ENCODE results near the gene PCDH12. TPM values are rescaled to one million over a fixed set of nuclear protein-coding genes. Genes with fewer than 3 reads are reported as not detected.

The PCDH12 gene
- total RNA-seq, 1 experiment from 2014 or later, result 0.75 TPM

DNA sequence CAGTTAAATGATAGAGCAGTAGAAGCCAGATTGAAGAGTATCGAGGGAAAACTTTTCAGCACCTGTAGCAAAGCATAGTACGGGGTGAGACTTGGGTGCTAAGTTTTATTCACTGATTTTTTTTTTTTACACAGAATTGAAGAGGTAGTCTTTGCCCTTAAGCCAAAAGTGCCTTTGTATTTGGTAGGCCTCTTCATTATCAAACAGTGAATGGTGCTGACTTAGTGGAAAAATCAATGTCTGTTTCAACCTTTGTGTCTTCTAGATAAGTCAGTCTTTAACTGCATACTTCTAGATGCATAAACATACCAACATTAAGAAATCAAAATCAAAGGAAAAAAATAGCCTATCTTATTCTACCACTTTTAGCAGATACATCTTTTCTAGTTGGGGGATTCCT lies 24.6 kb upstream of the PCDH12 start:
- Histone ChIP-seq H3K9me3 (ENCODE audit: low read depth, low read length, poor library complexity, severe bottlenecking) (no peaks in the 10 kb centered on the region), H3K27ac (ENCODE audit: low read depth, low read length, poor library complexity, severe bottlenecking) (no peak overlapping the region), H3K27me3 (replicated peaks; ENCODE audit: insufficient read depth, low read depth, low read length, poor library complexity) (no peaks in the 10 kb centered on the region), H3K36me3 (ENCODE audit: insufficient read depth, low read length, poor library complexity, severe bottlenecking) (peaks cover 85% of the 10 kb centered on the region), H3K4me1 (ENCODE audit: insufficient read depth, low read length, poor library complexity, severe bottlenecking) (no peaks in the 10 kb centered on the region), H3K4me3 (ENCODE audit: low read depth, low read length, poor library complexity, severe bottlenecking) (no peak overlapping the region)
- TF ChIP-seq, protein P1, sequence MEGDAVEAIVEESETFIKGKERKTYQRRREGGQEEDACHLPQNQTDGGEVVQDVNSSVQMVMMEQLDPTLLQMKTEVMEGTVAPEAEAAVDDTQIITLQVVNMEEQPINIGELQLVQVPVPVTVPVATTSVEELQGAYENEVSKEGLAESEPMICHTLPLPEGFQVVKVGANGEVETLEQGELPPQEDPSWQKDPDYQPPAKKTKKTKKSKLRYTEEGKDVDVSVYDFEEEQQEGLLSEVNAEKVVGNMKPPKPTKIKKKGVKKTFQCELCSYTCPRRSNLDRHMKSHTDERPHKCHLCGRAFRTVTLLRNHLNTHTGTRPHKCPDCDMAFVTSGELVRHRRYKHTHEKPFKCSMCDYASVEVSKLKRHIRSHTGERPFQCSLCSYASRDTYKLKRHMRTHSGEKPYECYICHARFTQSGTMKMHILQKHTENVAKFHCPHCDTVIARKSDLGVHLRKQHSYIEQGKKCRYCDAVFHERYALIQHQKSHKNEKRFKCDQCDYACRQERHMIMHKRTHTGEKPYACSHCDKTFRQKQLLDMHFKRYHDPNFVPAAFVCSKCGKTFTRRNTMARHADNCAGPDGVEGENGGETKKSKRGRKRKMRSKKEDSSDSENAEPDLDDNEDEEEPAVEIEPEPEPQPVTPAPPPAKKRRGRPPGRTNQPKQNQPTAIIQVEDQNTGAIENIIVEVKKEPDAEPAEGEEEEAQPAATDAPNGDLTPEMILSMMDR (conservative IDR thresholded peaks at IDR 0.05; ENCODE audit: low read depth, low read length), result no peak
- no peak for TF ChIP-seq EZH2 (IDR thresholded peaks at IDR 0.05; ENCODE audit: borderline replicate concordance, low read depth, low read length, poor library complexity, severe bottlenecking)
- ChIA-PET POLR2A (ENCODE audit: low non-redundant PET) (no interaction called here), CTCF (no interaction called here)
- no peak for DNase-seq (ENCODE audit: low spot score)
- intact Hi-C loops (cut with micrococcal nuclease; ENCODE audit: unreplicated experiment), result no loop called here
- BruUV-seq (replicated peaks), result no TSS peak

DNA sequence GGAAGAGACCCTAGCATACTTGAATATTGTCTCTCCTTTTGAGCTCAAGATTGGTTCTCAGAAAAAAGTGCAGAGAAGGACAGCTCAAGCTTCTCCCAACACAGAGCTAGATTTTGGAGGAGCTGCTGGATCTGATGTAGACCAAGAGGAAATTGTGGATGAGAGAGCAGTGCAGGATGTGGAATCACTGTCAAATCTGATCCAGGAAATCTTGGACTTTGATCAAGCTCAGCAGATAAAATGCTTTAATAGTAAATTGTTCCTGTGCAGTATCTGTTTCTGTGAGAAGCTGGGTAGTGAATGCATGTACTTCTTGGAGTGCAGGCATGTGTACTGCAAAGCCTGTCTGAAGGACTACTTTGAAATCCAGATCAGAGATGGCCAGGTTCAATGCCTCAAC lies 20.4 kb upstream of the PCDH12 start:
- ChIA-PET CTCF (no interaction called here), POLR2A (ENCODE audit: low non-redundant PET) (no interaction called here)
- H3K27ac ChIP-seq (ENCODE audit: low read depth, low read length, poor library complexity, severe bottlenecking), result no peak overlapping the region
- H3K4me1 ChIP-seq (ENCODE audit: insufficient read depth, low read length, poor library complexity, severe bottlenecking), result no peaks in the 10 kb centered on the region
- H3K36me3 ChIP-seq (ENCODE audit: insufficient read depth, low read length, poor library complexity, severe bottlenecking), result peaks cover 75% of the 10 kb centered on the region
- H3K27me3 ChIP-seq (replicated peaks; ENCODE audit: insufficient read depth, low read depth, low read length, poor library complexity), result no peaks in the 10 kb centered on the region
- intact Hi-C loops (cut with micrococcal nuclease; ENCODE audit: unreplicated experiment), result no loop called here
- BruUV-seq (replicated peaks), result no TSS peak
- H3K4me3 ChIP-seq (ENCODE audit: low read depth, low read length, poor library complexity, severe bottlenecking), result no peak overlapping the region
- no peak for DNase-seq (ENCODE audit: low spot score)
- no peaks in the 10 kb centered on the region for H3K9me3 ChIP-seq (ENCODE audit: low read depth, low read length, poor library complexity, severe bottlenecking)
- TF ChIP-seq, protein P1 (conservative IDR thresholded peaks at IDR 0.05; ENCODE audit: low read depth, low read length), result no peak
- no peak for TF ChIP-seq EZH2 (IDR thresholded peaks at IDR 0.05; ENCODE audit: borderline replicate concordance, low read depth, low read length, poor library complexity, severe bottlenecking)

DNA sequence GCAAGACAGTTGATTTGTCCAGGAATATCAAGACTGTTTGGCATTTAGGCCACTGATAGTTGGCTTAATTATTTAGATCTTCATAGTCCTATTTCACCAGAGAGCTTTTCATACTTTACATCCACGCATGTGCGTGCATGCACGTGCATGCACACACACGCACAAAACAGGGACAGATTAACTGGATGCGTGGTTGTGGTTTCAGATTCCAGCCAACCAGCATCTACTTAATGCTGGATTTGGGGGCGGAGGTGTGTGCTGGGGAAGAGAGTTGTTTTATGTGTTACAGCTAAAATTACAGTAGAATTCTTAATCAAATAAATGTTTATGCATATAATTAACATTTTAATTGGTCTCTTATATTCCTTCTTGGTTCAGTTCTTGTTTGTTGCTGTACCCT lies 18.2 kb upstream of the PCDH12 start:
- H3K27ac ChIP-seq (ENCODE audit: low read depth, low read length, poor library complexity, severe bottlenecking), result no peak overlapping the region
- no peak overlapping the region for H3K4me3 ChIP-seq (ENCODE audit: low read depth, low read length, poor library complexity, severe bottlenecking)
- H3K27me3 ChIP-seq (replicated peaks; ENCODE audit: insufficient read depth, low read depth, low read length, poor library complexity), result no peaks in the 10 kb centered on the region
- POLR2A ChIA-PET (ENCODE audit: low non-redundant PET), result no interaction called here
- no peaks in the 10 kb centered on the region for H3K4me1 ChIP-seq (ENCODE audit: insufficient read depth, low read length, poor library complexity, severe bottlenecking)
- BruUV-seq (replicated peaks), result no TSS peak
- no peak for DNase-seq (ENCODE audit: low spot score)
- no peaks in the 10 kb centered on the region for H3K9me3 ChIP-seq (ENCODE audit: low read depth, low read length, poor library complexity, severe bottlenecking)
- H3K36me3 ChIP-seq (ENCODE audit: insufficient read depth, low read length, poor library complexity, severe bottlenecking), result peaks cover 56% of the 10 kb centered on the region
- intact Hi-C loops (cut with micrococcal nuclease; ENCODE audit: unreplicated experiment), result no loop called here
- no peak for TF ChIP-seq EZH2 (IDR thresholded peaks at IDR 0.05; ENCODE audit: borderline replicate concordance, low read depth, low read length, poor library complexity, severe bottlenecking)
- TF ChIP-seq, protein P1 (conservative IDR thresholded peaks at IDR 0.05; ENCODE audit: low read depth, low read length), result no peak
- CTCF ChIA-PET, result interaction anchor here (0.7 to 1.0 kb wide), 3 partner anchors 151 to 913 kb away, joined by 3 to 8 read pairs (median 3); no protein-coding TSS in a partner anchor

Measured in A673 (cell line).